A549 (cell line): Measurements from ENCODE around the gene OR3A3. TPM values are rescaled to one million over a fixed set of nuclear protein-coding genes. Genes with fewer than 3 reads are reported as not detected.

ENCODE experiments used
- ATAC-seq, 2 experiments: fragments of 200-7000 bp in 1 of 2; fragments of >200 bp in 1 of 2; cut with Nextera tagmentation in 1 of 2; cut with Tn5 transposase in 1 of 2; 3 replicates each; pipeline versions ENCODE4 v1.8.0 to v1.9.1; 2018 to 2020; ENCODE audit warnings: mild to moderate bottlenecking in 1 of 2, moderate library complexity in 1 of 2
- CTCF ChIA-PET: fragments of 300-600 bp; sonication (Branson Sonifier 250); formaldehyde crosslinking; extraction: SDS; loops from one replicate; lab custom pipeline; 2021; ENCODE audit warnings: antibody characterized with exemption, inconsistent platforms; lab: Yijun Ruan, JAX
- POLR2A ChIA-PET: fragments of 350-600 bp; formaldehyde crosslinking; extraction: SDS; loops from one replicate; lab custom pipeline; 2021; ENCODE audit warnings: antibody characterized with exemption, inconsistent platforms; lab: Yijun Ruan, JAX
- DNase-seq, 2 experiments: peaks; one replicate each; pipeline versions ENCODE4 v3.0.0 to v3.0.0-alpha.2; 2011 to 2016; ENCODE audit warnings: low read depth in 1 of 2, low spot score in 1 of 2
- FAIRE-seq: peaks from 2 replicates; lab custom pipeline; 2011; peaks lifted over from hg19 to GRCh38; lab: Jason Lieb, UNC
- H3K27ac ChIP-seq, 2 experiments: fragments of >200 bp; sonication (Bioruptor Twin); formaldehyde crosslinking; 3 replicates each; pipeline ENCODE4 v1.5.1; 2016 to 2017
- H3K4me1 ChIP-seq: fragments of >200 bp; sonication (Bioruptor Twin); formaldehyde crosslinking; 3 replicates; pipeline ENCODE4 v1.6.1; 2016
- H3K4me2 ChIP-seq: fragments of >200 bp; sonication (Bioruptor Twin); formaldehyde crosslinking; 3 replicates; pipeline ENCODE4 v1.6.1; 2016
- H3K4me3 ChIP-seq: fragments of >200 bp; sonication (Bioruptor Twin); formaldehyde crosslinking; 3 replicates; pipeline ENCODE4 v1.5.1; 2016
- H3K9me3 ChIP-seq: fragments of >200 bp; sonication (Bioruptor Twin); formaldehyde crosslinking; 3 replicates; pipeline ENCODE4 v1.6.1; 2016
- BHLHE40 ChIP-seq: IDR thresholded peaks from 2 replicates; pipeline ENCODE4 v1.6.1; 2012; ENCODE audit warnings: low read depth, low read length, inconsistent platforms
- CEBPB ChIP-seq, 2 experiments: fragments of >200 bp in 1 of 2; sonication (Bioruptor Twin) in 1 of 2; formaldehyde crosslinking in 1 of 2; IDR thresholded peaks; 2 replicates each; pipeline ENCODE4 v1.6.1; 2012 to 2016
- CHD4 ChIP-seq: fragments of 200-600 bp; sonication (generic); IDR thresholded peaks from 2 replicates; pipeline ENCODE4 v1.6.1; 2016; ENCODE audit warnings: antibody characterized with exemption, mild to moderate bottlenecking, borderline replicate concordance
- EHMT2 ChIP-seq: fragments of 200-600 bp; sonication (generic); IDR thresholded peaks from 2 replicates; pipeline ENCODE4 v1.6.1; 2016; ENCODE audit warnings: antibody characterized with exemption, low read depth, mild to moderate bottlenecking, moderate library complexity
- ELK1 ChIP-seq: fragments of 150-350 bp; IDR thresholded peaks from 2 replicates; pipeline ENCODE4 v1.6.1; 2014; ENCODE audit warnings: low read depth, mild to moderate bottlenecking, low read length
- EP300 ChIP-seq, 2 experiments: fragments of >200 bp; sonication (Bioruptor Twin); formaldehyde crosslinking; IDR thresholded peaks; 2 replicates in 1 of 2; 3 replicates in 1 of 2; pipeline ENCODE4 v1.6.1; 2016 to 2017
- ESRRA ChIP-seq: fragments of 150-350 bp; IDR thresholded peaks from 2 replicates; pipeline ENCODE4 v1.6.1; 2014; ENCODE audit warnings: mild to moderate bottlenecking, low read length, borderline replicate concordance
- FOSL2 ChIP-seq, 2 experiments: fragments of 450-650 bp in 1 of 2; fragments of >200 bp in 1 of 2; sonication (Bioruptor Twin) in 1 of 2; formaldehyde crosslinking; IDR thresholded peaks; 2 replicates each; pipeline versions ENCODE4 v1.5.0 to v1.6.1; 2016 to 2020; ENCODE audit warnings: mild to moderate bottlenecking in 1 of 2, moderate library complexity in 1 of 2
- GATA3 ChIP-seq: IDR thresholded peaks from 2 replicates; pipeline ENCODE4 v1.6.1; 2012; ENCODE audit warnings: borderline replicate concordance
- HOXB5 ChIP-seq: fragments of 250-450 bp; sonication (Bioruptor Pico); IDR thresholded peaks from 2 replicates; pipeline ENCODE4 v1.5.0; 2020; ENCODE audit warnings: mild to moderate bottlenecking, moderate library complexity
- JUN ChIP-seq, 2 experiments: fragments of >200 bp; sonication (Bioruptor Twin); formaldehyde crosslinking; IDR thresholded peaks; 2 replicates in 1 of 2; 3 replicates in 1 of 2; pipeline ENCODE4 v1.6.1; 2016 to 2017
- JUNB ChIP-seq: fragments of >200 bp; sonication (Bioruptor Twin); formaldehyde crosslinking; IDR thresholded peaks from 2 replicates; pipeline ENCODE4 v1.6.1; 2016
- MAX ChIP-seq: IDR thresholded peaks from 2 replicates; pipeline ENCODE4 v1.6.1; 2012
- MYC ChIP-seq: IDR thresholded peaks from 2 replicates; pipeline ENCODE4 v1.6.1; 2012; ENCODE audit warnings: mild to moderate bottlenecking, inconsistent platforms, low read length, improper control_type of control experiment, borderline replicate concordance
- NPAS2 ChIP-seq: fragments of 250-450 bp; sonication (Bioruptor Pico); IDR thresholded peaks from 2 replicates; pipeline ENCODE4 v1.8.0; 2022; ENCODE audit warnings: mild to moderate bottlenecking, moderate library complexity, borderline replicate concordance
- PBX3 ChIP-seq: IDR thresholded peaks from 2 replicates; pipeline ENCODE4 v1.6.1; 2012
- POLR2A ChIP-seq: IDR thresholded peaks from 2 replicates; pipeline ENCODE4 v1.6.1; 2012; ENCODE audit warnings: mild to moderate bottlenecking, low read length
- REST ChIP-seq: fragments of 200-600 bp; sonication (generic); IDR thresholded peaks from 2 replicates; pipeline ENCODE4 v1.6.1; 2016; ENCODE audit warnings: antibody characterized with exemption, mild to moderate bottlenecking, moderate library complexity
- RNF2 ChIP-seq: fragments of 200-600 bp; sonication (generic); IDR thresholded peaks from 2 replicates; pipeline ENCODE4 v1.6.1; 2016; ENCODE audit warnings: low read depth, mild to moderate bottlenecking, antibody characterized with exemption, moderate library complexity, borderline replicate concordance
- SMC3 ChIP-seq: fragments of >200 bp; sonication (Bioruptor Twin); formaldehyde crosslinking; IDR thresholded peaks from 3 replicates; pipeline ENCODE4 v1.6.1; 2018; ENCODE audit warnings: inconsistent platforms
- SREBF2 ChIP-seq: fragments of 450-650 bp; IDR thresholded peaks from 2 replicates; pipeline ENCODE4 v1.6.1; 2014; ENCODE audit warnings: mild to moderate bottlenecking, moderate library complexity
- TP53 ChIP-seq: fragments of 250-450 bp; sonication (Bioruptor Pico); IDR thresholded peaks from 2 replicates; pipeline ENCODE4 v1.5.0; 2021; ENCODE audit warnings: mild to moderate bottlenecking, moderate library complexity
- ZNF302 ChIP-seq: fragments of 250-450 bp; sonication (Bioruptor Pico); IDR thresholded peaks from 2 replicates; pipeline ENCODE4 v1.9.0; 2021; ENCODE audit warnings: inconsistent platforms, mild to moderate bottlenecking, moderate library complexity
- ZSCAN20 ChIP-seq: fragments of 250-450 bp; sonication (Bioruptor Pico); IDR thresholded peaks from 2 replicates; pipeline ENCODE4 v1.8.0; 2022; ENCODE audit warnings: mild to moderate bottlenecking, moderate library complexity
- WGBS: methylation state at CpG from one replicate; pipeline ENCODE4 v1.1.6; 2017; ENCODE audit errors: missing lambda C conversion rate; 5-methylcytosine and 5-hydroxymethylcytosine counted together
- polyA plus RNA-seq, 4 experiments: library from polyadenylated mRNA; depleted of rRNA in 3 of 4; stranded (reverse); fragments of >200 nt; fragmentation: RNase III in 1 of 4; extraction: RNeasy Plus Mini Kit Qiagen cat#74134 plus additional on column Dnase treatment in 1 of 4; gene quantifications; 2 replicates in 3 of 4; 3 replicates in 1 of 4; pipeline ENCODE4 v1.2.3, GENCODE V29; 2011 to 2017

OR3A3 gene
- polyA plus RNA-seq, 2 of the 4 experiments (the other 2 are of a cell fraction): not detected

- ATAC-seq (0 out of 6 replicates have a peak, but pooled peaks of 1 of the 2 experiments have one; percentile 15), FAIRE-seq (no peak), DNase-seq (no peak)
- ChIA-PET POLR2A (no interaction called here), CTCF (no interaction called here)
- Histone ChIP-seq H3K4me2 (no peak overlapping the region), H3K4me3 (no peak overlapping the region), H3K9me3 (no peaks in the 10 kb centered on the region), H3K4me1 (no peaks in the 10 kb centered on the region), H3K27ac (no peak overlapping the region)
- WGBS: 32% methylated on average over 5 of the region's 5 CpGs
- no peak for TF ChIP-seq JUN (IDR thresholded peaks at IDR 0.05)
- TF ChIP-seq ZSCAN20 (CRISPR knock-in tag): no peak
- TF ChIP-seq CHD4: no peak
- TF ChIP-seq FOSL2 (IDR thresholded peaks at IDR 0.05): no peak
- no peak for TF ChIP-seq FOSL2 (CRISPR knock-in tag; IDR thresholded peaks at IDR 0.05)
- no peak for TF ChIP-seq MYC
- no peak for TF ChIP-seq HOXB5
- TF ChIP-seq GATA3: no peak
- no peak for TF ChIP-seq BHLHE40
- no peak for TF ChIP-seq NPAS2 (CRISPR knock-in tag)
- TF ChIP-seq TP53 (CRISPR knock-in tag): no peak
- TF ChIP-seq POLR2A: no peak
- TF ChIP-seq REST: no peak
- TF ChIP-seq PBX3: no peak
- TF ChIP-seq ELK1: no peak
- no peak for TF ChIP-seq EHMT2
Measured at GRCh38 chr17:3381957-3382356, 29.2 kb upstream of the OR3A3 start.

- H3K4me3 ChIP-seq: no peak within 1 kb of the TSS
- no peak for TF ChIP-seq JUNB
- no peak for TF ChIP-seq EP300 (IDR thresholded peaks at IDR 0.05)
- no peak for TF ChIP-seq RNF2
- TF ChIP-seq SREBF2: no peak
- no peak for TF ChIP-seq GATA3
- no peak for TF ChIP-seq MAX
- no peak for TF ChIP-seq CEBPB (IDR thresholded peaks at IDR 0.05)
- no peak for TF ChIP-seq ZNF302
- TF ChIP-seq ELK1: no peak
- TF ChIP-seq SMC3: no peak
- TF ChIP-seq ESRRA: no peak
- TF ChIP-seq, all 56 proteins: peak for 0
- 76% methylated on average over 90 of the region's 92 CpGs for WGBS
- DNase-seq (no peak), ATAC-seq (no peak), FAIRE-seq (no peak)
- H3K4me2 ChIP-seq: no peak within 1 kb of the TSS
- ChIA-PET CTCF (no interaction called here), POLR2A (no interaction called here)
- no peak within 1 kb of the TSS for H3K27ac ChIP-seq
- no peaks in the 10 kb centered on the region for H3K9me3 ChIP-seq
- H3K4me1 ChIP-seq: no peaks in the 10 kb centered on the region
Measured at GRCh38 chr17:3385869-3386816, 25.0 kb upstream of the OR3A3 start, which contains the start of gene OR3A2. TSS of gene OR3A2 (minus strand) at chr17:3386308.
